Peyer's patch (tissue), 4 donors: ENCODE results near the gene ANKRD13C. TPM values are rescaled to one million over a fixed set of nuclear protein-coding genes. Genes with fewer than 3 reads are reported as not detected.

ENCODE experiments used
- DNase-seq, 3 donors: peaks; one replicate each; pipeline ENCODE4 v3.0.0-alpha.2; 2017 to 2019
- H3K27ac ChIP-seq, 4 donors: fragments of 200-600 bp; sonication (generic); one replicate each; pipeline ENCODE4 v1.5.1; 2016 to 2019
- H3K27me3 ChIP-seq, 2 donors: fragments of 200-600 bp; sonication (generic); one replicate each; pipeline ENCODE4 v1.5.1; 2019
- H3K36me3 ChIP-seq, 3 donors: fragments of 200-600 bp; sonication (generic); one replicate each; pipeline ENCODE4 v1.5.1; 2016 to 2019
- H3K4me1 ChIP-seq, 4 donors: fragments of 200-600 bp; sonication (generic); one replicate each; pipeline ENCODE4 v1.5.1; 2016 to 2019
- H3K4me3 ChIP-seq, 4 donors: fragments of 200-600 bp; sonication (generic); 1 replicate in 3 of 4; 2 replicates in 1 of 4; pipeline ENCODE4 v1.5.1; 2016 to 2019; ENCODE audit warnings: mild to moderate bottlenecking in 1 of 4
- H3K9me3 ChIP-seq, 4 donors: fragments of 200-600 bp; sonication (generic); one replicate each; pipeline ENCODE4 v1.5.1; 2016 to 2019; ENCODE audit warnings: mild to moderate bottlenecking in 1 of 4
- CTCF ChIP-seq, 6 experiments: fragments of 450-650 bp in 4 of 6; fragments of 200-600 bp in 2 of 6; sonication (generic) in 1 of 6; IDR thresholded peaks; one replicate each; pipeline ENCODE4 v1.5.1; 2017 to 2019; ENCODE audit warnings: antibody characterized with exemption in 6 of 6, mild to moderate bottlenecking in 3 of 6, moderate library complexity in 1 of 6
- POLR2A ChIP-seq, 2 donors: fragments of 450-650 bp; IDR thresholded peaks; one replicate each; pipeline ENCODE4 v1.5.1; 2017; ENCODE audit warnings: antibody characterized with exemption in 2 of 2, mild to moderate bottlenecking in 2 of 2, moderate library complexity in 2 of 2
- total RNA-seq, 4 donors: library from RNA; depleted of rRNA; stranded (reverse); fragments of >200 nt; gene quantifications; one replicate each; pipeline ENCODE4 v1.1.0, GENCODE V29; 2016

Gene ANKRD13C
- total RNA-seq, 4 donors from 2014 or later: 21.2 to 52.0 (median 23.9) TPM

DNA sequence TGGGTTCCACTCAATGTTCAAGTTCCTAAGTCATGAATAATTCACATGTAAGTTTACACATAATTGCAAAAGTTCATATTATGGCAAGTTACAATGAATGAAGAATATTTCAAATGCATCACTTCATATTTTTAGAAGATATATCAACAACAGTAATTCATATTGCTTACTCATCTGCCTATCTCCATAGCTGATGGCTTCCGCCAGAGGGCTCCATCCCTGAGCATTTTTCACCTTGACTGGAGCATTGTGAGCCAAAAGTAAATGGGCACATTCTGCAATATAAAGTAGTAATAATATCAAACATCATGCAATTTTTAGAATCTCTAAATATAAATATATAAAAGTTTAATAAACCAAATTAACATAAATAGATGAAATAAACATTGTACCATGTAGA lies 29.8 kb downstream of the ANKRD13C start:
- Histone ChIP-seq H3K4me1 (no peaks in the 10 kb centered on the region), H3K9me3 (no peaks in the 10 kb centered on the region), H3K27ac (no peak overlapping the region), H3K27me3 (no peaks in the 10 kb centered on the region), H3K4me3 (no peak overlapping the region), H3K36me3 (peaks cover 0 to 7% (median 0%) of the 10 kb centered on the region in 3 donors)
- TF ChIP-seq POLR2A (IDR thresholded peaks at IDR 0.05) (no peak), CTCF (IDR thresholded peaks at IDR 0.05) (no peak)
- DNase-seq: no peak

DNA sequence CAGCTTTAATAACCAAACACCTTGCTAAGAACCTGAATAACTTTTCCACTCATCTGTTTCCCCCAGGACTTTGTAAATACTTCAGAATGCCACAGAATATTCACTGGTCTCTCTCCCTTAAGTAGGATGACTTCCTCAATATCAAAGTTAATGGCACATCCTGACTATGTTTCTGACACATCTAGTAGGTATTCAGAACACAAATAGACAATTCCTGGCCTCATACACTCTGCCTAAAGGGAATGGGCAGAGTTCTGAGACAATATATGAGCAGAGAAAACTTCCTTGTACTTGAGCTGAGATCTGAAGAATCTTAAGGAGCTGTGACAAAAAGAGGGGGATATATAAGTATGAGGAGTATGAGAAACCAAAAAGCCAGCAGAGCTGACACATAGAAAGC lies 34.8 kb downstream of the ANKRD13C start:
- DNase-seq: no peak
- Histone ChIP-seq H3K9me3 (no peaks in the 10 kb centered on the region), H3K27me3 (no peaks in the 10 kb centered on the region), H3K4me3 (no peak overlapping the region), H3K4me1 (no peaks in the 10 kb centered on the region), H3K36me3 (peaks cover 0 to 7% (median 0%) of the 10 kb centered on the region in 3 donors), H3K27ac (no peak overlapping the region)
- TF ChIP-seq CTCF (IDR thresholded peaks at IDR 0.05) (no peak), POLR2A (IDR thresholded peaks at IDR 0.05) (no peak)

DNA sequence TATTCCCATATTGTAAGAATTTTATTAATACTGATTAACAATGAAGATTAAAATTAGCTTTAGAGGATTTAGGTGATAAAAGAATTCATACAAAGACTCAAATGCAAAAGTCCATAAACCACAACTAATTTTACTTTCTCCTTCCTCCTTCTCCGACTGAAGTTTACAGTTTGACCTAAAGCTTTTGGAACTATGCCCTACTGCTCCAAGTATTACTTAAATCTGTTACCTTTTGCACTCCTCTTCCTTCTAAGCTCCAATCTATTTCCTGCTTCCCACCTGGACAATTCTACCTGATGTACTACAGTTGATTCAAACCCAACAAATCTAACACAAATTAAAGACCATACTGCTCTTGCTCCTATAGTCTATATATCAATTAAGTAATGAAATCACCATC lies 36.3 kb downstream of the ANKRD13C start:
- H3K27ac ChIP-seq: no peak overlapping the region
- H3K4me3 ChIP-seq: no peak overlapping the region
- TF ChIP-seq POLR2A (IDR thresholded peaks at IDR 0.05) (no peak), CTCF (IDR thresholded peaks at IDR 0.05) (no peak)
- no peaks in the 10 kb centered on the region for H3K4me1 ChIP-seq
- H3K36me3 ChIP-seq: peaks cover 0 to 7% (median 0%) of the 10 kb centered on the region in 3 donors
- DNase-seq: no peak
- no peaks in the 10 kb centered on the region for H3K9me3 ChIP-seq
- no peaks in the 10 kb centered on the region for H3K27me3 ChIP-seq

DNA sequence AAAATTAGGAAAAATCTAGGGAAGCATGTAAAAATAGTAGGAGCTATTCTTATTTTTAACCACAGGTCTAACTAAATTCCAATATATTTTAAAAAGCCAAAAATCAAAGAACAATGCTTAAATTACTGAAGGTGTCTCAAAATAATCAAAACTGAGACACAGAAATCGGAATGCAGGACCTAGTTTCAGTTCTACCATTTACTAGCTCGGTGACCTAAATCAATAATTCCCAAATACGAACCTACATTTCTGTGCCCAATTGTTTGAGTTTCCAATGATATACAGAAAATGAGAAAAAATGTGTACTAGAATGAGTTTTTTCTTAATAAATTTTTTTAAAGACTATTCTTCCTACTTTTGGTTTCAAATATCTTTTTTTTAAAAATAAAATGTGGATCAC lies 37.4 kb downstream of the ANKRD13C start:
- Histone ChIP-seq H3K36me3 (peaks cover 0 to 4% (median 0%) of the 10 kb centered on the region in 3 donors), H3K4me3 (no peak overlapping the region), H3K9me3 (no peaks in the 10 kb centered on the region), H3K27me3 (no peaks in the 10 kb centered on the region), H3K27ac (no peak overlapping the region), H3K4me1 (no peaks in the 10 kb centered on the region)
- TF ChIP-seq POLR2A (IDR thresholded peaks at IDR 0.05): no peak
- DNase-seq: no peak

- Histone ChIP-seq H3K4me3 (no peak overlapping the region), H3K9me3 (no peaks in the 10 kb centered on the region), H3K27ac (no peak overlapping the region), H3K27me3 (no peaks in the 10 kb centered on the region), H3K36me3 (peaks cover 0 to 7% (median 0%) of the 10 kb centered on the region in 3 donors), H3K4me1 (no peaks in the 10 kb centered on the region)
- no peak for TF ChIP-seq CTCF (IDR thresholded peaks at IDR 0.05)
- no peak for TF ChIP-seq POLR2A (IDR thresholded peaks at IDR 0.05)
- DNase-seq: no peak
Measured at GRCh38 chr1:70315782-70316181, 38.7 kb downstream of the ANKRD13C start.

GRCh38 chr1:70314706-70315304 lies 39.7 kb downstream of the ANKRD13C start:
- H3K36me3 ChIP-seq: peaks cover 0 to 7% (median 0%) of the 10 kb centered on the region in 3 donors
- DNase-seq: no peak
- no peak overlapping the region for H3K27ac ChIP-seq
- H3K4me1 ChIP-seq: no peaks in the 10 kb centered on the region
- H3K27me3 ChIP-seq: no peaks in the 10 kb centered on the region
- no peak for TF ChIP-seq CTCF (IDR thresholded peaks at IDR 0.05)
- TF ChIP-seq POLR2A (IDR thresholded peaks at IDR 0.05): no peak
- H3K9me3 ChIP-seq: no peaks in the 10 kb centered on the region
- no peak overlapping the region for H3K4me3 ChIP-seq
